Body of pancreas (tissue), 4 donors: ENCODE data around the gene TSPAN18.

Experiments
- POLR2A ChIP-seq, 3 donors: fragments of 450-650 bp; IDR thresholded peaks; one replicate each; pipeline ENCODE4 v1.6.1; 2016; ENCODE audit warnings: antibody characterized with exemption in 3 of 3, mild to moderate bottlenecking in 2 of 3
- TF ChIP-seq, protein P1 (sequence below), 7 experiments: fragments of 450-650 bp in 4 of 7; fragments of 200-600 bp in 3 of 7; sonication (generic) in 3 of 7; IDR thresholded peaks; one replicate each; pipeline ENCODE4 v1.5.1; 2016 to 2019; ENCODE audit warnings: antibody characterized with exemption in 7 of 7

DNA sequence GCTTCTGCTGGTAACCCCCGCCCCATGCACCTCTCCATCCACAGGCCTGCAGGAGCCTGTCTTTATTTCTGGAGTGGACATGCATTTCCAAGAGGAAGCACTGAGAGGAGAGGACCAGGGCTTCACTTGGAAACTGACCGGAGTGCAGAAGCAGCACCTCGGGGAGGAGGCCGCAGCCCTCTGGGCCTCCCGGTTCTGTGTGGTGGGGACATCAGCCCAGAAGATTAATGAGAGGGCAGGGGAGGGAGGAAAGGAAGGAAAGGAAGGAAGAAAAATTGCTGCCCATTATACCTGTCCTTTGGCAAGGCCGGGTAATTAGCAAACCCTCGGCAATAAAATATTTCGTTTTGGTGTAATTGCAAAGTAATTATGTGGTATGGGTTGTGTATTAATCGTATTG, 126.9 kb downstream of the TSPAN18 start:
- TF ChIP-seq, protein P1, sequence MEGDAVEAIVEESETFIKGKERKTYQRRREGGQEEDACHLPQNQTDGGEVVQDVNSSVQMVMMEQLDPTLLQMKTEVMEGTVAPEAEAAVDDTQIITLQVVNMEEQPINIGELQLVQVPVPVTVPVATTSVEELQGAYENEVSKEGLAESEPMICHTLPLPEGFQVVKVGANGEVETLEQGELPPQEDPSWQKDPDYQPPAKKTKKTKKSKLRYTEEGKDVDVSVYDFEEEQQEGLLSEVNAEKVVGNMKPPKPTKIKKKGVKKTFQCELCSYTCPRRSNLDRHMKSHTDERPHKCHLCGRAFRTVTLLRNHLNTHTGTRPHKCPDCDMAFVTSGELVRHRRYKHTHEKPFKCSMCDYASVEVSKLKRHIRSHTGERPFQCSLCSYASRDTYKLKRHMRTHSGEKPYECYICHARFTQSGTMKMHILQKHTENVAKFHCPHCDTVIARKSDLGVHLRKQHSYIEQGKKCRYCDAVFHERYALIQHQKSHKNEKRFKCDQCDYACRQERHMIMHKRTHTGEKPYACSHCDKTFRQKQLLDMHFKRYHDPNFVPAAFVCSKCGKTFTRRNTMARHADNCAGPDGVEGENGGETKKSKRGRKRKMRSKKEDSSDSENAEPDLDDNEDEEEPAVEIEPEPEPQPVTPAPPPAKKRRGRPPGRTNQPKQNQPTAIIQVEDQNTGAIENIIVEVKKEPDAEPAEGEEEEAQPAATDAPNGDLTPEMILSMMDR (IDR thresholded peaks at IDR 0.05): no peak
- TF ChIP-seq POLR2A (IDR thresholded peaks at IDR 0.05): no peak
